ENCODE results near the gene CACNA1S. TPM values are rescaled to one million over a fixed set of nuclear protein-coding genes. Genes with fewer than 3 reads are reported as not detected.

The CACNA1S gene
- total RNA-seq, 1 experiment from 2014 or later, result 0.02 TPM

GRCh38 chr1:201038186-201038876 is 73.9 kb downstream of the CACNA1S start:
- Mint-ChIP-seq H3K4me3 (no peak overlapping the region), H3K27me3 (ENCODE audit: low read depth) (no peaks in the 10 kb centered on the region), H3K4me1 (no peaks in the 10 kb centered on the region), H3K27ac (no peak overlapping the region), H3K9me3 (no peaks in the 10 kb centered on the region), H3K36me3 (no peaks in the 10 kb centered on the region)
- DNase-seq (ENCODE audit: low spot score) (no peak), ATAC-seq (no peak)
- TF ChIP-seq TEAD1 (CRISPR knock-in tag; IDR thresholded peaks at IDR 0.05), result no peak
- TF ChIP-seq ZNF232 (CRISPR knock-in tag; IDR thresholded peaks at IDR 0.05), result no peak
- TF ChIP-seq MXD4 (CRISPR knock-in tag; IDR thresholded peaks at IDR 0.05; ENCODE audit: borderline replicate concordance), result no peak
- TF ChIP-seq NFYB (CRISPR knock-in tag; conservative IDR thresholded peaks at IDR 0.05; ENCODE audit: low read depth), result no peak
- no peak for TF ChIP-seq ZNF396 (CRISPR knock-in tag; IDR thresholded peaks at IDR 0.05; ENCODE audit: borderline replicate concordance)
- TF ChIP-seq E2F4 (CRISPR knock-in tag; IDR thresholded peaks at IDR 0.05; ENCODE audit: borderline replicate concordance, low read depth), result no peak
- TF ChIP-seq TP53 (CRISPR knock-in tag; IDR thresholded peaks at IDR 0.05), result no peak
- ChIA-PET CTCF (interaction anchor here (1.0 to 10.1 kb wide), 4 partner anchors 14 to 81 kb away, joined by 3 to 153 read pairs (median 87); partner anchors contain the start of gene KIF21B), POLR2A (interaction anchor here (0.7 to 1.5 kb wide), 2 partner anchors 18 to 23 kb away, joined by 3 to 5 read pairs; no protein-coding TSS in a partner anchor)

- ATAC-seq (no peak), DNase-seq (ENCODE audit: low spot score) (no peak)
- no peaks in the 10 kb centered on the region for H3K27me3 Mint-ChIP-seq (ENCODE audit: low read depth)
- TF ChIP-seq SMAD4 (CRISPR knock-in tag; IDR thresholded peaks at IDR 0.05) (no peak), TCF7 (CRISPR knock-in tag; IDR thresholded peaks at IDR 0.05; ENCODE audit: low read depth) (no peak), ATF3 (CRISPR knock-in tag; conservative IDR thresholded peaks at IDR 0.05) (no peak), ZNF396 (CRISPR knock-in tag; IDR thresholded peaks at IDR 0.05; ENCODE audit: borderline replicate concordance) (no peak), ZNF425 (CRISPR knock-in tag; conservative IDR thresholded peaks at IDR 0.05) (no peak), E2F4 (CRISPR knock-in tag; IDR thresholded peaks at IDR 0.05; ENCODE audit: borderline replicate concordance, low read depth) (no peak)
- H3K4me3 Mint-ChIP-seq, result no peak overlapping the region
- no peaks in the 10 kb centered on the region for H3K4me1 Mint-ChIP-seq
- POLR2A ChIA-PET, result no interaction called here
- no peak overlapping the region for H3K27ac Mint-ChIP-seq
- H3K36me3 Mint-ChIP-seq, result no peaks in the 10 kb centered on the region
- no peaks in the 10 kb centered on the region for H3K9me3 Mint-ChIP-seq
- CTCF ChIA-PET, result interaction anchor here (1.0 to 10.1 kb wide), 6 partner anchors 12 to 83 kb away, joined by 3 to 143 read pairs (median 15); partner anchors contain the start of gene KIF21B
These were observed 75.9 kb downstream of the CACNA1S start for GRCh38 chr1:201036188-201036842.

- no peak for DNase-seq (ENCODE audit: low spot score)
- TF ChIP-seq FOXJ3 (CRISPR knock-in tag; IDR thresholded peaks at IDR 0.05; ENCODE audit: borderline replicate concordance) (no peak), PRRX2 (CRISPR knock-in tag; IDR thresholded peaks at IDR 0.05) (no peak), CREB1 (CRISPR knock-in tag; IDR thresholded peaks at IDR 0.05) (no peak), TP53 (CRISPR knock-in tag; IDR thresholded peaks at IDR 0.05) (no peak)
- Mint-ChIP-seq H3K27me3 (ENCODE audit: low read depth) (no peaks in the 10 kb centered on the region), H3K4me1 (no peaks in the 10 kb centered on the region), H3K4me3 (no peak overlapping the region), H3K36me3 (no peaks in the 10 kb centered on the region), H3K9me3 (no peaks in the 10 kb centered on the region), H3K27ac (no peak overlapping the region)
- CTCF ChIA-PET, result interaction anchor here (0.9 to 10.1 kb wide), 6 partner anchors 8 to 63 kb away, joined by 3 to 143 read pairs (median 15); partner anchors contain the start of gene KIF21B
- POLR2A ChIA-PET, result no interaction called here
- ATAC-seq, result no peak
These were observed 77.6 kb downstream of the CACNA1S start for GRCh38 chr1:201034671-201035070.

All from WTC11 (cell line).